ENCODE data around the gene DPYSL3.

- TF ChIP-seq CTCF (IDR thresholded peaks at IDR 0.05) (no peak), POLR2A (IDR thresholded peaks at IDR 0.05) (peak in 1 of 2 donors; percentile 43)
Measured at GRCh38 chr5:147507480-147508126, 2.3 kb downstream of the DPYSL3 start.
